GM21447 (cell line): Measurements from ENCODE around the gene SFMBT2.

ENCODE experiments used
- ATAC-seq: cut with Tn5 transposase; IDR thresholded peaks from one replicate; pipeline ENCODE4 v1.9.1; 2021; ENCODE audit not compliant: unreplicated experiment

The SFMBT2 gene

DNA sequence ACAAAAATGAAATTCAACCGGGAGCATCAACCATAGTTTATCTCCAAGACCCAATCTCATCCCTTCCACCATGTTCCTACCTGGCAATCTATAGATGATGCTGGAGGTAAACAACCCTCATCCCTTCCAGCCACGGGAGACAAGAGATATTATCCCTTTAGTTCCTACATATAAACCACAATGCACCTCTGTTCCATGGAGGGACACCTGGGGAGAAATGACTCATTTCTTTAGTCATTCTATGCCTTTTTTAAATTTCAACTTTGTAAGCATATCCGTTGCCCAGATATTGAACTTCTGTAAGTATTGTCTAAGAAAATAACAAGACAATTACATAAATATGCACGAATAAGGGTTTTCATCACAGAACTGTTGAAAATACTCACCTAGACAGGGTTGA lies 15.5 kb upstream of the SFMBT2 start:
- ATAC-seq: no peak

- ATAC-seq: no peak
Measured at GRCh38 chr10:7425691-7426090, 14.9 kb upstream of the SFMBT2 start.

GRCh38 chr10:7424919-7425318 lies 14.1 kb upstream of the SFMBT2 start:
- no peak for ATAC-seq

GRCh38 chr10:7424315-7424714 lies 13.5 kb upstream of the SFMBT2 start:
- no peak for ATAC-seq

DNA sequence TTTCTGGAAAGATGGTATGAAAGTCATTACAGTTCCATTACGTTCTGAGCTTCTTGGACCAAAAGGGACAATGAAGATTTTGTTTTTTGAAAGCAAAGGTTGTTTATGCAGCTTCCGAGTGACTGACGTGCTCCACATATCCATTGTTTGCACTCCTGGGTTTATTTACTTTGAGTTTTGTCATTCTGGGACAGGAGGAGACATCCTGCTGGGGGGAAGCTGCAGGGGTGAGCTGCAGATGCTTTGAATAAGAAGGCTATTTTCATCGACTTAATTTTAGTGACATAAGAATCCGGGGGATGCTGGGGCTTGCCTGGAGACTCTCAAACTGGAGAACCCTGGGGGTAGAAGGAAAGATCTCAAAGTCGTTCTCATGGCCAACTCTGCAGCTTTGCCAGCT lies 12.7 kb upstream of the SFMBT2 start:
- no peak for ATAC-seq

- no peak for ATAC-seq
Measured at GRCh38 chr10:7421526-7421925, 10.7 kb upstream of the SFMBT2 start.

DNA sequence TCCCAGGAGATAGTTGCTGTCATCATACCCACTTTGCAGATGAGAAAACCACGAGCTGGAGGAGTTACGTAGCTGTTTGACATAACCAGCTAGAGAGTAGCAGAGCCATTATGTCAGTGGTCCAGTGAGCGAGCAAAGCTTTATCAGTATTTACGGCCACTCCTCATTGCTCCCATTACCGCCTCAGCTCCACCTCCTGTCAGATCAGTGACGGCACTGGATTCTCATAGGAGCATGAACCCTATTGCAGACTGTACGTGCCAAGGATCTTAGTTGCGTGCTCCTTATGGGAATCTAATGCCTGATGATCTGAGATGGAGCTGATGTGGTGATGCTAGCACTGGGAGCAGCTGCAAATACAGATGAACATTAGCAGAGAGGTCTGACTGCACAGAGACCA lies 9.2 kb upstream of the SFMBT2 start:
- no peak for ATAC-seq

- ATAC-seq: no peak
Measured at GRCh38 chr10:7417807-7418206, 7.0 kb upstream of the SFMBT2 start.

GRCh38 chr10:7417103-7417623 lies 6.3 kb upstream of the SFMBT2 start:
- ATAC-seq: no peak

DNA sequence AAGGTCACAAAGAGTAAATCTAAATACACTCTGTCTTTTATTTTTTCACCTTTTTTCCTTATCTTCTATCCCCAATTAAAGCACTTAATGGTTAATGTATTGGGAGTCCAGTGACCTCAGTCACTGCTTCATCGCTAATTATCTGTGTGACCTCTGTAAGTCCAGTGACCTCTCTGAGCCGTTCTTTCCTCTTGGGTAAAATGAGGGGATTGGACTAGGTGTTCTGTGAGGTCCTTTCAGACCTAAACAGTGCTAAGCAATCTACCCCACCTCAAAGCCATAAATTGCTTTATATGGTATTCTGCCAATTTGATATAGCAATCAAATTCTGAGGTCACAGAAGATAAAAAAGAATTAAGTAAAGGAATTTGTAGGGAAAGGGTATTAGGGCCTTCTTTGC lies 3.9 kb upstream of the SFMBT2 start:
- ATAC-seq: no peak

DNA sequence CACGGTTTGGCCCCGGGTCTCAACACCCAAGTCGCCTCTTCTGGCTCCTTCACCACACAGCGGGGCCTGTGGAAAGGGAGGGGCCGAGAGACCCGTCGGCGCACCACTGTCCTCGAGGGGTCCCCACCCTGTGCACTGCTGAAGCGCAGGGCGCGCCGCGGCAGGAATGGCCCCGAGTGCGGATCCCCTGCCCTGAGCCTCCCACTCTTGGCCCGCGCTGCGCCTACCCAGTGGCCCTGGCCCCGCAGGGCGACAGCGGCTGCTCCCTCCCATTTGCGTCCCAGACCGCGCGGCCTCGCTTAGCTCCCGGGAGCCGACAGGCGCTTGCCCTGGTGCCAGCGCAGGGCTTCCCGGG lies 2.1 kb upstream of the SFMBT2 start:
- no peak for ATAC-seq

DNA sequence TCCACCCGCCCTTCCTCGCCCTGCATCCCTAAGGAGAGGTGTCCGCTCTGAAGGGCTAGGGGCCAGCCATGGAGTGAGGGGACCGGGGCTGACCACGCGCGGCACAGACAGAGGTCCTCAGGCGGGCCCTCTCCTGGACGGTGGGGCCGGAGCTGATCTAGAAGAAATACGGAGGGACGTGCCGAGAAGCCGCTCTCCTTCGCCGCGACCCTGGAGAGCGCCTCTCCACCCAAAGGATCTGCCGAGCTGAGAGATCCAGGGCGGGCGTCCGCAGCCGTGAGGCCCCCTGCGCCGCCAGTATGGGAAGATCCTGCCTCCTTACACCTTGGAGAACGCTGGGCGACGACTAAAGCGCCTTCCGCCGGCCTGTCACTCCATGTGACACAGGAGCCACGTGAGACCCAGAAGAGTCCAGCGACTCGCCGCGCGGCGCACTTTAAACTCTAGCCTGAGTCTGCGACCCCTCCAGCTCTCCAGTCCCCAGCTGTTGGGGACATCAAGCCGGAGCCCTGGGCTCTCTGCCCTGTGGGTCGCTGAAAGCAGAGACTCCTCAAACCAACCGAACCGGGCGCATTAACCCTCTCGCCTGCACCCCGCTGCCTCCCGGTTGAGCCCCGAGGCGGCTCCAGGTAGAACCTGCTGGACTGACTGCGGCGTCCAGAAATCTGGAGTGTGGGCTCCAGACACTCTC lies 1.5 kb upstream of the SFMBT2 start:
- no peak for ATAC-seq

- no peak for ATAC-seq
Measured at GRCh38 chr10:7411671-7412128, 866 bp upstream of the SFMBT2 start.

DNA sequence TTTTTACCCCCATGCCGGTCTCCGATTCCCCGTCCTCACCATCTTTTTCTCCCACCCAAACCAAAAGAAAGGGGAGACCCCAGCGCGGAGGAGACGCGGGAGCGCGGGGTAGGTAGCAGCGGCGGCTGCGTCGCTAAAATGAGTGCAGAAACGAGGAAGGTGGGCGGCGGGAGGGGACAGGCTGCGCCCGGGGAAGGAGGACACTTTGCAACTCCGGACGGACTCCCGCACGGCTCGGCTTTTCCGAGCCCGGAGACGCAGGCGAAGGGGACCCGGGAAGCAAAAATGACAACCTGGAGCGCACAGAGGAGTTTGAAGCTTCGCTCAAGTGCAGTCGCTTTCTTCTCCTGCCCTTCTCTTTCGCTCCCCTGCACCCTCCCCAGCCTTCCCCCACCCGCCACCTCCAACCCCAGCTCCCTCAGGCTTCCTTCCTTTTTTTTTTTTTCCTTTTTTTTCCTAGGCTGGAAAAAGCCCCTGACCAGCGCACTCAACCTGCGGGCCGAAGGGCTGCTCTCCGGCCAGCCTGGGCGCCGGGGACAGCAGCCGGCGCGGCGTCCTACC lies 453 bp downstream of the SFMBT2 start:
- no peak for ATAC-seq

- peak; percentile 8 for ATAC-seq
Measured at GRCh38 chr10:7409732-7410168, 1.1 kb downstream of the SFMBT2 start.

GRCh38 chr10:7409045-7409731 lies 1.6 kb downstream of the SFMBT2 start:
- peak; percentile 30 for ATAC-seq

- peak; percentile 20 for ATAC-seq
Measured at GRCh38 chr10:7408291-7409044, 2.4 kb downstream of the SFMBT2 start.

DNA sequence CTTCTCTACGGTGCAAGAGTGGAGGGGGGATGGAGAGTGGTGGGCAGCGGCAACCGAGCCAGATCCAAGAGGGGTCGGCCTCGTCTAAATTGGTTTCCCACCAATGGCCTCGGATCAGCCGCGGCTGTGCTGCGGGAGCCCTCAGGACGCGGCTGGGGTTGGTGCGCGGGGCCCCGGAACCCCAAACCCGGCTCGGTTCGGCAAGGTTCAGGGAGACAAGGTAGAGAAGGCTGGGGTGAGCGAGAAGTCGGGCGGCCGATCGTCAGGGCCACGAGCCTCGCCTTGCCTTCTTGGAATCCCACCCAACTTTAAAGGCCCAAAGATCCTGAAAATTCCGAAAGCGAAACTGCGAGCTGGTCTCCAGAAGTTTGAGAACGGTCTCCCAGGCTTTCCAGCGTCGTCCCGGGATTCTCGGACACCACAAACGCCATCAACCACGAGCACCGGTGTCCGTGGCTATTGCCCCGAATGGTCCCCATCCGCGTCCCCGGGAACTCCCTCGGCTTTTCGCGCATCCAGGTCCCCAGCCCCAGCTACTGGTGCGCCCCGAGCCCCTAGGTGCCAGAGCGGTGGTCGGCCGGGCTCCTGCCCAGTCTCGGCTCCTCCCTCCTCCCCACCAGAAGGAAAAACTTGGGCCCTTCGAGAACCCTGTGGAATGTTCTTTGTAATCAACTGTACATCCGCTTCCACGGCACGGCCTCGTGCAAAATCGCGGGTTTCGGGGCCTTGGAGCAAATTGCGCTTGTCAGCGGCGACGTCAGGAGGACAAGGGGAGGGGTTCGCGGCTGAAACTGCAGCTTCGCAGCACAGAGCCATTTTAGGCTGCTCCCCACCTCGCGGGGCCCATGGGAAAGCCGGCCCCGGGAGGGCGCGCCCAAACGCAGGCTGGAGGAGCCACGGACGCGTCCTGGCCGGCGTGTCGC lies 3.2 kb downstream of the SFMBT2 start:
- ATAC-seq: peak; percentile 12

DNA sequence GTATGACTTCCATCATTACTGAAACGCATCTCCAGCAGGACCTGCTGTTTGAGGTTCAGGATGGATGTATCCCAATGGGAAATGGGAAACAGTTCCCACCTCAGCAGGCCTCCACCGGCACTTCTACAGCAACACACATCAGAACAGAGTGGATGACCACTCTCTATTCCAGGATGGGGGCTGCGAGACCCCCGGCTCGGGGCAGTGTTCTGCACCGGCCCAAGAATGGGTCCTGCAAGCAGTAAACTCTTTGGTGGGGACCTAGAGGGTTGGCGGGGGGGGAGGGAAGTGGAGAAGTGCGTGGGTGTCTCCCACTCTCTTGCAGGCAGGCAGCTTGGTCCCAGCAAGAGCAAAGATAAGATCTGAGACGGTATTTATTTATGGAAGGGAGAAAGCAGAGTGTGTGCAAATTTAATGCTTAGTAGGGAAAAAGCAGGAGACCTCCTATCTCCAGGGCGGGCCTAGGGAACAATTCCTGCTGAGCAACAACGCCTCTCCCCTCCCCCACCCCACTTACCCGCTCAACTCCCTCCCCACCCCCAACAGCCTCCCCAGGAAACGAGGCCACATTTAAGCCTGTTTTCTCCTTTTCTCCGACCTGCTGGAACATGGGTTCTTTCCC lies 4.0 kb downstream of the SFMBT2 start:
- ATAC-seq: no peak

DNA sequence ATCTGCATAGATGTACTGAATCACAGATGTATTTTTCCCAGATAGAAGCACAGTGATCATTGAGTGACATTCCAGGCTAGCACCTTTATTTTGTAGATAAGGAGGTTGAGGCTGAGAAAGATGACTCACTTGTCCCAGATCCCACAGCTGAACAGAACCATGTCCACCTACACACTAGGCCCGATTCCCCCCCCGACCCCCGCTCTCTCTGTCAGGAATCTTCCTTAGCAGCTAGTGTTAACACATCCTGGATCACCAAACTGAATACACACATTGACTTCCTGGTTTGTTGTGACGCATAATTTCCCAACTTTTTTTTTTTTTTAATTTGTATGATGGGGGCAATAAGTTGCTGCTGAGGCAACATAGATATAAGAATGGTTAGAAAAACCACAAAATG lies 5.2 kb downstream of the SFMBT2 start:
- ATAC-seq: no peak
